ENCODE measurements around the gene SRMS. TPM values are rescaled to one million over a fixed set of nuclear protein-coding genes. Genes with fewer than 3 reads are reported as not detected.

Gene SRMS
- total RNA-seq, 4 donors from 2014 or later, result not detected

- TF ChIP-seq POLR2AphosphoS5 (IDR thresholded peaks at IDR 0.05) (no peak), CTCF (IDR thresholded peaks at IDR 0.05) (no peak), POLR2A (IDR thresholded peaks at IDR 0.05) (no peak), EP300 (IDR thresholded peaks at IDR 0.05) (no peak)
- Histone ChIP-seq H3K4me3 (no peak overlapping the region), H3K36me3 (peaks cover 0 to 41% of the 10 kb centered on the region in 2 donors), H3K4me1 (peaks cover 0 to 23% (median 10%) of the 10 kb centered on the region in 3 donors), H3K27me3 (peaks cover 35% of the 10 kb centered on the region), H3K9me3 (no peaks in the 10 kb centered on the region), H3K27ac (no peak overlapping the region)
- no peak for ATAC-seq
- WGBS, 2 donors (ENCODE audit: low coverage in 1 of 2), result 47 to 60% methylated on average over 1 to 3 of the region's 23 CpGs
These were observed 9.4 kb upstream of the SRMS start for GRCh38 chr20:63556873-63557478.

GRCh38 chr20:63555661-63556381 lies 8.3 kb upstream of the SRMS start:
- peaks cover 0 to 23% (median 10%) of the 10 kb centered on the region in 3 donors for H3K4me1 ChIP-seq
- H3K27ac ChIP-seq, result no peak overlapping the region
- no peaks in the 10 kb centered on the region for H3K9me3 ChIP-seq
- no CpG with 5 or more reads among the region's 45 CpGs for WGBS, 2 donors (ENCODE audit: low coverage in 1 of 2)
- H3K27me3 ChIP-seq, result peaks cover 38% of the 10 kb centered on the region
- peaks cover 0 to 29% of the 10 kb centered on the region in 2 donors for H3K36me3 ChIP-seq
- no peak for ATAC-seq
- TF ChIP-seq EP300 (IDR thresholded peaks at IDR 0.05) (no peak), POLR2AphosphoS5 (IDR thresholded peaks at IDR 0.05) (no peak), CTCF (IDR thresholded peaks at IDR 0.05) (no peak), POLR2A (IDR thresholded peaks at IDR 0.05) (no peak)
- no peak overlapping the region for H3K4me3 ChIP-seq

- Histone ChIP-seq H3K27ac (peak overlapping the region in 1 of 4 donors; percentile 63), H3K4me3 (peak overlapping the region in 1 of 2 donors; percentile 61), H3K27me3 (peaks cover 45% of the 10 kb centered on the region), H3K9me3 (no peaks in the 10 kb centered on the region), H3K4me1 (peaks cover 0 to 23% (median 10%) of the 10 kb centered on the region in 3 donors), H3K36me3 (peaks cover 0 to 17% of the 10 kb centered on the region in 2 donors)
- 38 to 75% methylated on average over 6 to 8 of the region's 38 CpGs for WGBS, 2 donors (ENCODE audit: low coverage in 1 of 2)
- no peak for ATAC-seq
- TF ChIP-seq EP300 (IDR thresholded peaks at IDR 0.05) (no peak), CTCF (IDR thresholded peaks at IDR 0.05) (no peak), POLR2A (IDR thresholded peaks at IDR 0.05) (no peak), POLR2AphosphoS5 (IDR thresholded peaks at IDR 0.05) (no peak)
These were observed 7.1 kb upstream of the SRMS start for GRCh38 chr20:63554361-63555278.

GRCh38 chr20:63553933-63554290 lies 6.4 kb upstream of the SRMS start, which contains the start of gene FNDC11:
Gene FNDC11, plus strand, starts transcription at chr20:63554159. Its CDS starts 1,505 bp downstream, at chr20:63555664.
- Histone ChIP-seq H3K9me3 (no peaks in the 10 kb centered on the region), H3K36me3 (peaks cover 0 to 13% of the 10 kb centered on the region in 2 donors), H3K4me3 (peak within 1 kb of the TSS; percentile 26 to 61), H3K27ac (peak within 1 kb of the TSS in 1 of 4 donors; percentile 63), H3K4me1 (peaks cover 0 to 23% (median 10%) of the 10 kb centered on the region in 3 donors), H3K27me3 (peaks cover 52% of the 10 kb centered on the region)
- no CpG with 5 or more reads among the region's 34 CpGs for WGBS, 2 donors (ENCODE audit: low coverage in 1 of 2)
- ATAC-seq, result peak; percentile 50
- TF ChIP-seq POLR2A (IDR thresholded peaks at IDR 0.05), result no peak
- no peak for TF ChIP-seq CTCF (IDR thresholded peaks at IDR 0.05)

Measured in gastroesophageal sphincter (tissue), 4 donors.